DMS 273 (cell line): ENCODE results near the gene HINFP.
"Not testable (repeated sequence)": the region's sequence is repeated elsewhere in the genome, so short reads cannot be mapped to it uniquely, and the experiment has no call there.

Experiments
- DNase-seq: peaks from one replicate; lab custom pipeline; 2025; ENCODE audit not compliant: unreplicated experiment; lab: John Stamatoyannopoulos, UW

HINFP gene

GRCh38 chr11:119099711-119100110 is 21.7 kb upstream of the HINFP start:
- no peak for DNase-seq

DNA sequence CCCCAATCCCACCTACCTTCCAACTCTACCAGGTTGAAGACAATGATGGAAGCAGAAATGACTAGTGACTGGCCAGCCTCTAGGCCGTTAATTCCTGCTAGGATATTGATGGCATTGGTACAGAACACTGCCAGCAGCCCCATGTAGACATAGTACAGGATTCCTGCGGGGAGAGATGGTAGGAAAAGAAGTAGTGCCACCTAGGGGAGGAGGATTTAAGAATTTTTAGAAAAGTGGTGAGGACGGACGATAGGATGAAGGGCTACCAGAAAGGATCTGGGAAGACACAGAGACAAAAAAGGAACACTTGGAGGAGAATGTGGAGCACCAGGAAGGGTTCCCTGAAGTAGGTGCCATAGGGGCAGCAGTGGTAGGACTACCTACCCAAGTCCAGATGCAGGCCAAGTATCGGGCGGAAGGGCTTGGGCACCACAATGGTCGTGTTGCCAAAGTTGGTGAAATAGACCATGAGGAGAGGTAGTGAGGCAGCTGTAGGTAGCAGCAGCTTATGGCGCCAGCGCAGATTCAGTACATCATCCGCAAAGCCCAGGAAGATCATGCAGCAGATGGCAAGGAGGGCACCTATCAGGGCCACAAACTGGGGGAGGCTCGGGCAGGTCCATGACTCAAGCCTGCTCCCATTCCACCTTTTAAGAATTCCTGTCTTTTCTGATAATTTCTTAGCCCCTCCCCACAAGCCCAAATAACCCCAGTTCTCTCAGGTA is 21.0 kb upstream of the HINFP start:
- DNase-seq = peak; percentile 60

DNA sequence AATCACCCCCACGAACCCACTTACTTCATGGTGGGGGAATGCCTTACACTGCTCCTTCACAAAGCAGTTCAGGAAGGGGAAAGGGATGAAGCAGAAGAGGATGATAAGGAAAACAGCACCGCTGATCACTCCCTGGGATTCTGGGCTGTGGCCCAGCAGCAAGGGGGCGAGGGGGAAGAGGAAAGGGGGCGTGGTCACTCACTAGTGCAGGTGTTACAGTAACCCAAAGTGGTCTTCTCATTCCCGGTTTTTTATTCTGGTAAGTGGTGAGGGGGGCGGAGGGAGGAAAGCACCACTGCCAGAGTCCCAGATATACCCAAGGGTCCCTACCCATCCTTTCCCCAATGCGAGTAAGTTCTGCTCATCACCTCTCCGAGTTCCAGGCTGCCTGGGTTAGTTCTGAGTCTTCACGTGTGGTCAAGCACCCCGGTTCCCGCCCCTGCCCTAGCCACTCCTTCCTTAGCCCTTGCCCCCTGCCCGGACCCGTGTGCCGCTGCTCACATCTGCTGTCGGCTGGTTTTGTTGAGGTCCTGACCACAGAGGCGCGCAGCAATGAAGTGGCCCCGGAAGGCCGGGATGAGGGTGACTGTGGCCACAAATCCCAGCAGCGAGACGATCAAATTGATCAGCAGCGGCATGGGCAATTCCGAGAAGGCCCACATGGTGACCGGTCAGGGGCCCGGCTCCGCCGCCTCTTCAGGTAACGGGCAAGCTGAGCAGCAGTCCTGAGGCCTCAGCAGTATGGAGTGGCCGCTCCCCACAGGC is 20.2 kb upstream of the HINFP start:
- peak; percentile 32 for DNase-seq

- peak; percentile 96 for DNase-seq
Measured at GRCh38 chr11:119101759-119102423, 19.5 kb upstream of the HINFP start, which contains the start of gene DPAGT1. Gene DPAGT1, minus strand, starts transcription at chr11:119101853. Its CDS starts 198 bp downstream, at chr11:119101655.

DNA sequence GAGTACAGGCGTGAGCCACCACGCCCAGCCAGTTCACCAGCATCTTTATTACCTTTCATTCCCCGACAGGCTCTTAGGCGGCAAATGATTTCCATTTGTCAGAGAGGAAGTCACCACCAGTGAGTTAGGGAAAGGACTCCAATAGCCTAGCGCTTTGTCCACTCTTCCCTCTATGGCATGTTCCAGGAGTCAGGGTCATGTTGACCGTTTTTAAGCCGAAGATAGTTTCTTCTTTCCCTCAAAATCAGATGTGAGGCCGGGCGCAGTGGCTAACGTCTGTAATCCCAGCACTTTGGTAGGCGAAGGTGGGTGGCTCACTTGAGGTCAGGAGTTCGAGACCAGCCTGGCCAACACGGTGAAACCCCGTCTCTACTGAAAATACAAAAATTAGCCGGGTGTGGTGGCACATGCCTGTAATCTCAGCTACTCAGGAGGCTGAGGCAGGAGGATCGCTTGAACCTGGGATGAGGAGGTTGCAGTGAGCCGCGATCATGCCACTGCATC is 18.2 kb upstream of the HINFP start:
- DNase-seq = not testable (repeated sequence)

GRCh38 chr11:119103793-119104192 is 17.6 kb upstream of the HINFP start:
- peak; percentile 66 for DNase-seq

- peak; percentile 92 for DNase-seq
Measured at GRCh38 chr11:119106564-119107537, 14.5 kb upstream of the HINFP start, which contains the start of gene C2CD2L. Gene C2CD2L, plus strand, starts transcription at chr11:119107344. Its CDS starts 398 bp downstream, at chr11:119107742.

DNA sequence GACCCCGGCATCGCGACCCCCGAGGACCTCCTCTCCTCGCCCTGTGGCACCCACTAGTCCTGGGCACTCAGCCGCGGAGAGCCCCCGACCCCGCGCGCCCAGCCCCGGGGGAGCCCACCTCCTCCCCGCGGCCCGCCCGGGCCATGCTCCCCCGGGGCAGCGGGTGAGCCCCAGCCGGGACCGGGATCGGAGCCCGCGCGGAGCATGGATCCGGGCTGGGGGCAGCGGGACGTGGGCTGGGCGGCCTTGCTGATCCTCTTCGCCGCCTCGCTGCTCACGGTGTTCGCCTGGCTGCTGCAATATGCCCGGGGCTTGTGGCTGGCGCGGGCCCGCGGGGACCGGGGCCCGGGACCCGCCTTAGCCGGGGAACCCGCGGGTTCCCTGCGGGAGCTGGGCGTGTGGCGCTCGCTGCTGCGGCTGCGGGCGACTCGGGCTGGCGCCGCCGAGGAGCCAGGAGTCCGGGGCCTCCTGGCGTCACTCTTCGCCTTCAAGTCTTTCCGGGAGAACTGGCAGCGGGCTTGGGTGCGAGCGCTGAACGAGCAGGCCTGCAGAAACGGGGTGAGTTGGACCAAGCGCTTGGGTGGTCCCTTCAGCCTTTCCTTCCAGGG is 13.7 kb upstream of the HINFP start:
- DNase-seq = peak; percentile 41

DNA sequence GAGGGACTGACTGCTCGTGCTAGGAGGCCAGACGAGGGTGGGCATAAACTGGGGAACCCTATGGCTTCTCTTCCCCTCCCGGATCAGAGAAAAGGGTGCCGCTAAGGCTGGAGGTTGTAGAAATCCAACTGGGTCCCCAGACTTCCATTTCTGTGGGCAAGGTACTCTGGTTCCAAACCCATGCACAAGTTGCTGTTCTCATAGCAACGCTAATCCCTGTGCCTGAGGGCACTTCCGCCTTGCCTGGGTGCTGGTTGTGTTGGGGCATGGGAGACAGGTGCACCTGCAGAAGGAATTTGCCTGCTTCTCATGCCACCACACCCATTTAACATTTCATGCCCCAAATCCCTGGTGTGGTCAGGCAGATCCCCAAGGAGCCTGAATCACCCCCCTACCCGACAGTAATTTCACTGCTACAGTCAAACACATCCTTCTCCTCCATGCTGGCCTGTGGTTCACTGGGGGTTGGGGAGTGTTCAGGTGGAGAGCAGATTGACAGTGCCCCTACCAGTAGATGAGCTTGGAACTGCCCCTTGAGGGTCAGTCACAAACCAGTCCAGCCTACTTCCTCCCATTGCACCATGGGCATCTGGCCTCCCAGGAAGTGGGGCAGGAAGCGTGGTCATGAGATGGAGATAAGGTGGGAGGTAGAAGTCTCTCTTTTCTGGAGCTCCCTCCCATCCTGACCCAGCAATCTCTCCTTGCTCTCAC is 13.1 kb upstream of the HINFP start:
- peak; percentile 45 for DNase-seq

DNA sequence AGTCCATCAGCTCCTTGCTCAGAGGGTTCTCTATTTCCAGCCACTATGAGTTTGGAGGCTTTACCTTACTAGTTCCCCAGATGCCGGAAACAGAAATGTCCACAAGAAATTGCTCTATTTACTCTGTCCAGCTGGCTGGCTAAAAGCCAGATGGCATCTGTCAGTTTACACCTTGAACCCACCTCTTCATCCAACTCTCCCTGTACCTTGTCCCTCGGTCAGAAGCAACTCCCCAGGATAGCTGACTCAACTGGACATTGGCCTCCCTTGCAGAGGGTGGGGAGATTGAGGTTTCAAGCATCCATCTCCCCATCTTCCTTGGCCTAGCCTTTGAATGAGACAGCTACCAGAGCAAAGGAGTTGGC is 12.5 kb upstream of the HINFP start:
- DNase-seq = no peak

DNA sequence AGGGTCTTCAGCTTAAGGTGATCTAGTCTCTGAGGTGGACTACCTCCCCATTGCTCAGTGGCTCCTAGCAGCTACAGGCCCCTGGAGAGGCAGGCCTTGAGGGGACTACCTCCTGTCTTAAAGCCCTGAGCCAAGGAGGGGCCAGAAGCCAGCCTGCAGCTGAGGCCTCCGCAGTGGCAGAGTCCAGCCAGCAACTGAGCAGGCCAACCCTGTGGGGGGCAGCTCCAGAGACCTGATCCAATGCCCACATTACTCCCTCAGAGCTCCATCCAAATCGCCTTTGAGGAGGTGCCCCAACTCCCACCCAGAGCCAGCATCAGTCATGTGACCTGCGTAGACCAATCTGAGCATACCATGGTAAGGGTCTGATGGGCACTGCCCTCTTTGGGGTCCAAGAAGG is 11.5 kb upstream of the HINFP start:
- no peak for DNase-seq

- DNase-seq = no peak
Measured at GRCh38 chr11:119110439-119110838, 10.9 kb upstream of the HINFP start.

GRCh38 chr11:119111361-119111925 is 9.9 kb upstream of the HINFP start:
- DNase-seq = no peak

DNA sequence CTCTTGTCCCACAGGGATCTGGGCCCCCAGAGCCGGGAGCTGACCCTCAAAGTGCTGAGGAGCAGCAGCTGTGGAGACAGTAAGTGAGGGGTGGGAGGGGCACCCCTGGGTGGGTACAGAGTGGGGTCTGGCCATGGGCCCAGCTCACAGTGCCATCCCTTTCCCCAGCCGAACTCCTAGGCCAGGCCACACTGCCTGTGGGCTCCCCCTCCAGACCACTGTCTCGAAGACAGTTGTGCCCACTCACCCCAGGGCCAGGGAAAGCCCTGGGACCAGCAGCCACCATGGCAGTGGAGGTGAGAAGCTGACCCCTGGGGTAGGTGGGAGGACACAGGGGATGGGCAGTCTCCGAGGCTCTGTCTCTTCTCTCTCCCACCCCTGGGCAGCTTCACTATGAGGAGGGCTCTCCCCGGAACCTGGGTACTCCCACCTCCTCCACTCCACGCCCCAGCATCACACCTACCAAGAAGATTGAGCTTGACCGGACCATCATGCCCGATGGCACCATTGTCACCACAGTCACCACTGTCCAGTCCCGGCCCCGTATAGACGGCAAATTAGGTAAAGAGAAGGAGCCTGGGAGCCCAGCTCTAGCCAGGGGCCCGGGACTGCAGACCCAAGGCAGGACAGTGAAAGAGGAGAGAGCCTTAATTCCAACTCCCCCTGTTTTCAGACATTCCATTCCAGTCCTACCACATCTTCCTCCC is 8.9 kb upstream of the HINFP start:
- no peak for DNase-seq

DNA sequence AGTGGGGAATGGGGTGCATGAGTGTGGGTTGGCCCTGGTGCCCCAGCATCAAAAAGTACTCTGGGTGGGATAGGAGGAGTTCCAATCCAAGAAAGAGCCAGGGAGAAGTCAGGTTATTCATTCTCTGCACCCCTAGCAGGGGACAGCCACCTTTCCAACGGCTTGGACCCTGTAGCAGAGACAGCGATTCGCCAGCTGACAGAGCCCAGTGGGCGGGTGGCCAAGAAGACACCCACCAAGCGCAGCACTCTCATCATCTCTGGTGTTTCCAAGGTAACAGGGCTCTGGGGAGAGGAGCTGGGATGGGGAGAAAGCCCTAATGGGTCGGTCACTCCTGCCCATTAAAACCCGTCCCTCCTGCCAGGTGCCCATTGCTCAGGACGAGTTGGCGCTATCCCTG is 7.7 kb upstream of the HINFP start:
- no peak for DNase-seq

GRCh38 chr11:119114351-119114750 is 7.0 kb upstream of the HINFP start:
- DNase-seq = no peak

DNA sequence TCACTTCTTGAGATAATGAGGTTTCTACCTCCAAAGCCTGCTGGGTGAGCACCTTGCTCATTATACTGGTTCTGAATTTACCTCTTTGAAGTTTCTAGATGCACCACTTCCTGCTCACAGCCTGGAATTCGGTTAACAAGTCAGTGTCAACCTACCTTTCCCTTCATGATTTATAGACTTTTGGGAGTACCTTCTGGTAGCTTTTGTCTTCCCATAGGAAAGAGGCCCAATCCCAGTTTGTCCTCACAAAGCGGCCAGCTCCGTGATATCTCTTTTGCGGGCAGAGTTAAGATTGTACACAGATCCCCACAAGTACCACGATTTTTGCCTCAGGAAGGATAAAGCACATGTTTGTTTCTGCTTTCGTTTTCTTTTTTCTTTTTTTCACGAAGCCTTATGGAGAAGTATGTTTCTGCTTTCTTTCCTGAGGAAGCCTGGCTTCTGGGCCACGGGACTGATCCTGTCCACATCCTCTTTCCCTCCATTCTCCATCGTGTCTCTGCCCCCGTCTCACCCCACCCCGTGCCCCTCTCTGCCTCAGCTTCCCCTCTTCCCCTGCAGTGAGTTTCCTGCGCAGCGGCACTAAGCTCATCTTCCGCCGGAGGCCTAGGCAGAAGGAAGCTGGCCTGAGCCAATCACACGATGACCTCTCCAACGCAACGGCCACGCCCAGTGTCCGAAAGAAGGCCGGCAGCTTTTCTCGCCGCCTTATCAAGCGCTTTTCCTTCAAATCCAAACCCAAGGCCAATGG is 5.7 kb upstream of the HINFP start:
- no peak for DNase-seq

- DNase-seq = no peak
Measured at GRCh38 chr11:119116235-119116594, 5.2 kb upstream of the HINFP start.
